ENCODE results near the gene NELL2.
"Not testable (repeated sequence)": the region's sequence is repeated elsewhere in the genome, so short reads cannot be mapped to it uniquely, and the experiment has no call there.

NELL2 gene

DNA sequence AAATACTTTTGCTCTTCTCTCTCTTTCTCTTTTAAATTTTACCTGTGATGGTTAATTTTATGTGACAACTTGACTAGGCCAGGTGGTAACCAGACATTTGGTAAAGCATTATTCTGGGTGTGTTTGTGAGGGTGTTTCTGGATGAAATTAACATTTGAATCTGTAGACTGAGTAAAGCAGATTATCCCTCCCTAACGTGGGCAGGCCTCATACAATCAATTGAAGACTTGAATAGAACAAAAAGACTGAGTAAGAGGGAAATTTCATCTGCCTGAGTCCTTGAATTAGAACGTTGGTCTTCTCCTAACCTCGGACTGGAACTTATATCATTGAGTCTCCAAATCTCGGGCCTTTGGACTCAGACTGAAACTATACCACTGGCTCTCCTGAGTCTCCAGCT lies 182.1 kb downstream of the NELL2 start:
- no peak for DNase-seq (ENCODE audit: low spot score)

DNA sequence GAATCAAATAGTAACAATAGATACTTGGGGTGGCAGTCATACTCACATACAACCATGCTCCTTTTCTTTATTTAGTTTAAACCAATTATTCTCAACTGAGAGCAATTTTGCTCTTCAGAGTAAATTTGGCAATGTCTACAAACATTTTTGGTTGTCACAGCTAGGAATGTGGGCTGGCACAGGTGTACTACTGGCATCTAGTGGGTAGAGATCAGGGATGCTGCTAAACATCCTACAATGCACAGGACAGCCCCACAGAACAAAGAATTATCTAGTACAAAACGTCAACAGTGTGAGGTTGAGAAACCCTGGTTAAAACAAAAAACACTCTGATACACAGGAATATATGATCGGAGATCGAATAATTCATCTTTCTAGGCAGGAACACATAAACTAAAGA lies 186.5 kb downstream of the NELL2 start:
- no peak for DNase-seq (ENCODE audit: low spot score)

DNA sequence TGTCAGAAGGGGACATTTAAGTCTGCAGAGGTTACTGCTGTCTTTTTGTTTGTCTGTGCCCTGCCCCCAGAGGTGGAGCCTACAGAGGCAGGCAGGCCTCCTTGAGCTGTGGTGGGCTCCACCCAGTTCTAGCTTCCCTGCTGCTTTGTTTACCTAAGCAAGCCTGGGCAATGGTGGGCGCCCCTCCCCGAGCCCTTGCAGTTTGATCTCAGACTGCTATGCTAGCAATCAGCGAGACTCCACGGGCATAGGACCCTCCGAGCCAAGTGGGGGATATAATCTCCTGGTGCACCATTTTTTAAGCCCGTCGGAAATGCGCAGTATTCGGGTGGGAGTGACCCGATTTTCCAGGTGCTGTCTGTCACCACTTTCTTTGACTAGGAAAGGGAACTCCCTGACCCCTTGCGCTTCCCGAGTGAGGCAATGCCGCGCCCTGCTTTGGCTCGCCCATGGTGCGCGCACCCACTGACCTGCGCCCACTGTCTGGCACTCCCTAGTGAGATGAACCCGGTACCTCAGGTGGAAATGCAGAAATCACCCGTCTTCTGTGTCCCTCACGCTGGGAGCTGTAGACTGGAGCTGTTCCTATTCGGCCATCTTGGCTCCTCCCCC lies 189.2 kb downstream of the NELL2 start:
- DNase-seq (ENCODE audit: low spot score), result not testable (repeated sequence)

DNA sequence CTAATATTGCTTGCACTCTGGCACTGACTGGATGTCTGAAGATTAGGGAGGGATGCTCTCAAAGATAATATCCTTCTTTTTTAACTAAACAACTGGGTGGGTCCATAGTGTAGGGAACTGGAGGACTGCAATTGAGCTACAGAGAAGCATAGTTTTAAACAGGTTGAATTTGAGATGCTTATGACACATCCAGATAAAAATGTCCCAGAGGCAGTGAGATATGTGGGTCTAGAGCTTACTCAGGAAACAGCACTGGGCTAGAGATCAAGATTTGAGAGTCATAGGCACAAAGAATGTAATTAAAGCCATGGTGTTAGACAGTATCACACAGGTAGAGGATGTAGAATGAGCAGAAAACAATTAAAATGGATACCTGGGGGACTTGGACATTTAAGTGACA lies 198.4 kb downstream of the NELL2 start:
- DNase-seq (ENCODE audit: low spot score), result no peak

DNA sequence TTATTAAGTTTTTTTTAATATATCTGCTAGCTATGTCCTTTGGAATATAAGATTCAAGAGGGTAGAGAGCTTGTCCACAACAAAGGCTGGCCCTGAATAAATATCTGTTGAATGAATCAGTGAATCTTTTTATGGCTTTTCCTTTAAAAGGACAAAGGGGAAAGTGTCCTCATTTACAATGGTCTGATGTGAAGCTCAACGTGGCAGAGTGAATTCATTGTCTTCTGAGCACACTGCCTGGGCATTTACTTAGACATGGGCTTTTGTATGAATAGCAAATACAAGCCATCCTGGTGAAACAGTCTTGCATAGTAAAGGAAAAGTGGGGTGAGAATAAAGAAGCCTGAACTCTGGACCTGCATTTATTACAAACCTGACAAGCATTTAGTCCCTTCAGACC lies 201.2 kb downstream of the NELL2 start:
- no peak for DNase-seq (ENCODE audit: low spot score)

DNA sequence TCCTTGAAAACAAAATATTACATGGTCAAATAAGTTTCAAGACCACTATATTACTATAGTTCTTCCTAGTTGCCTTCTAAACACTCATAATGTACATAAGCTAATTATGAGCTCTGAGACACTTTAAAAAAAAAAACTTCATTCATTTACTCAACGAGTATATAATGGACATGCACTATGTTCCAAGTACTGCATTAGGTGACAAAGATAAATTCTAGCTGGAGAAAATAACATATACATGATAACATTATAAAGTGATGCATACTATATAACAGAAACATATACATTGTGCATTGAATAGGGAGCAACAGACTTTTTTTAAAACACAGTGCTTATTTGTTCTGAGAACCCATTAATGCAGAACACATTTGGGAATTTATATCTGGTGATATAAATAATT lies 202.3 kb downstream of the NELL2 start:
- DNase-seq (ENCODE audit: low spot score), result no peak

DNA sequence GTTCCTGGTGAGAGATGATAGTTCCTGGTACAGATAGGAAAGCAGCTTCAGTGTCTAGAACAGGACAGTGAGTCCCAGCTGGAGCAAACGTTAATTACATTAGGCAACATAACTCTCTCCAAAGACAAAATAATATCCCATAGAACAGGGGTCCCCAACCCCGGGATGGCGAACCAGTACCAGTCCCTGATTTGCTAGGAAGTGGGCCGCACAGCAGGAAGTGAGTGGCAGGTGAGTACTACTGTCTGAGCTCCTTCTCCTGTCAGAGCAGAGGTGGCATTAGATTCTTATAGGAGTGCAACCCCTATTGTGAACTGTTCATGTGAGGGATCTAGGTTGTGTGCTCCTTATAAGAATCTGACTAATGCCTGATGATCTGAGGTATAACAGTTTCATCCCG lies 204.1 kb downstream of the NELL2 start:
- DNase-seq (ENCODE audit: low spot score), result no peak

DNA sequence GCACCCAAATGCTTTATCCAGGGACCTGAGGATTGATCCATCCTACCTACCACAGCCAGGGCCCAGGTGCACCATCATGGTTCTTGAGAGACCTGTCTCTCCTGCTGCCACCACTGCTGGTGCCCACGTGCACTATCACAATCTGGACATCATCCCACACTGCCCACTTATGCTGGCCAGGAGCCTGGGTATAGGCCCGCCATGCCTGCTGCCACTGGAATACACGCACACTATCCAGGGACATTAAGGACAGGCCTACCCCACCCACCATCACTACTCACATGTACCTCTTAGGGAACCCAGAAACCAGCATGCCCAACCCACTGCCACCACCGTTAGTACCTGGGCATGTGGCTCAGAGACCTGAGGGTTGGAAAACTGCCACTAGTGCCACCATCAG lies 207.7 kb downstream of the NELL2 start:
- no peak for DNase-seq (ENCODE audit: low spot score)

DNA sequence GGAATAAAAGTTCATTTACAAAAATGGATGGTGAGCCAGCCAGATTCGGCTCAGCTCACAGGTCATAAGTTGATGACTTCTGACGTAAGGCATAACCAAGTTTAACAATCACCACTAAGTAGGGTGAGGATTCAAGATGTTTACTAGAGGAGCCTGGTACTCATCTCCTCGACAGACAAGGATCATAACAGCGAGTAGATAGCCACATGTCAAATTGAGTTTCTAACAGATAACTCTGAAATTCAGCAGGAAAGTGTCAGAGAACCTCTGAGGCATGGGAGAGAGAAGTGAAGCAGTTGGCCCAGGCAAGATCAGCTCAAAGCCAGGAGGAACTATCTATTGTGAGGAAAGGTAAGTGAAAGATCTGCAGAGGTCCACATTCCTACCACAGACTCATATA lies 208.7 kb downstream of the NELL2 start:
- DNase-seq (ENCODE audit: low spot score), result no peak

DNA sequence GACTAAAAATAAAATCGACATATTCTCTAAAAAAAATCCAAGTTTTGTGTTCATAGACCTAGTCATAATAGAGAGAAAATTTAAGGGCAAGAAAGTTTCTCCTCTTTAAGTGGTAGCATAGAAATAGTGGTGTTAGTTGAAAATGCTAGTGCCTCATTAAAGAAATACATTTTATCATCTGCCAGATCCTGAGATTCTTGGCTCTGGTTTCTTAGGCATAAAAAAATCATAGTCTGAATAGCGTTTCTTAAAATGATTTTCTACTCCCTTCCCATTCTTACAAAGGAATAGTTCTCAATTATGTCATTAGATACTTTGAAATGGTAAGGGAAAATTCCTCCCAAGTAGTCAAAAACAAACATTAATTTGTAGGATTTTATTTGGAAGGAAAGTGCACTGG lies 212.8 kb downstream of the NELL2 start:
- no peak for DNase-seq (ENCODE audit: low spot score)

DNA sequence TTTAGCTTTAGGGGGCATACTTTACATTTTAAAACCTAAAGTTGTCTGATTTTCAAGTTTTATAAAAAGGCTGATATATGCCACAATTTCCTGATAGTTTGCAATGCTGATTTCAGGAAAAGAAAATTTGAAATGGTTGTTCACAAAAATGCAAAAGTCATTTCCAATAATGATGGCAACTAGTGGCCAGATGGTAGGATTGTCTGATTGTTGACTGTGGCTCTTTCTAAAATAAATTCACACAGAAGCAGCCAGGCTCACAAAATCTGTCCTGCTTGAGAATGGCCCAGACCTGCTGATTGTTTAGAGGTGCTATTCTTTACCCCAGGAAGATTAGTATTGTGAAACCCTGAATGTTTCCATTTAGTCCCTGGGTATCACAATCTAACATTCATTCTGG lies 220.3 kb downstream of the NELL2 start:
- no peak for DNase-seq (ENCODE audit: low spot score)

DNA sequence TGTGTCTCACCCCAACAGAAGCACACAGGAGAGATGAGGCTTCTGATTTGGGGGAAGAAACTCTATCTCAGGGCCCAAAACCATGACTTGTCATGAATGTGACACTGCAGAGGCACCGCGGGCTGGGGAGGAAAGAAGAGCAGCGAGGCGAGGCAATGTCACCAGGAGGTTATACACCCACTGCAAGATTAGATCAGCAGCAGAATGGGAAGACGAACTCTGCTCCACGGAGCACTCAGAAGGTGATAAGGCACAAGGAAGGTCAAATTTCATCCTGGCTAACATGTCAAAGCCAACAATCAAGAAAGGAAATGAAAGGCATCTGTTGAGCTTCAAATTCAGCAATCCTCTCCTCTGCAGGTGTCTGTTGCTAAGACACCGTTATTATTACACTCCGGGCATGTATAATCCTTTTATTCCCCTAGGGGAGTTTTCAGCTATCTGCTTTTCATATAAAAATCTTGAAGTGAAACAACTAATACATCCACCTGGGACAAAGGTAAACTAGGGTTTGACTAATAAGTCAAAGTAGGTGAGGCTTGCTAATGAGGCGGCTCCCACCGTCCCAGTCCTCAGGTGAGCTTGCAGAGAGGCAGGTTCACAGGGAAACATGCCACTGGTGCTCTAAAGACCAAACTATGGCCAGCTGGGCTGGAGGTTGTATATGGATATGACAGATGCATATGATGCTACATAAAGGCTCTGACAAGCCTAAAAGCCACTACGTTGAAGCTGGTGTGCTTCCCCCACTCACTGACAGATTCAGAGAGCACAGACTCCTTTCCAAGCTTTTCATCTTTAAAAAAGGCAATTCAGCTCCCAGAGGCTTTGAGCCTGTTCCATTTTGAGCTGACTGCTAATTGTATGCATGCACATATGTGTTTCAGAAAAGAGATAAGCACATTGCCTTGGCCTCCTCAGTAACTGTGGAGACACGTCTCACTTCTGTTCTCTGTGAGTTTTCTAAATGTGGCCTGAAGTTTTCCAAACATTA lies 221.2 kb downstream of the NELL2 start:
- DNase-seq (ENCODE audit: low spot score), result no peak

DNA sequence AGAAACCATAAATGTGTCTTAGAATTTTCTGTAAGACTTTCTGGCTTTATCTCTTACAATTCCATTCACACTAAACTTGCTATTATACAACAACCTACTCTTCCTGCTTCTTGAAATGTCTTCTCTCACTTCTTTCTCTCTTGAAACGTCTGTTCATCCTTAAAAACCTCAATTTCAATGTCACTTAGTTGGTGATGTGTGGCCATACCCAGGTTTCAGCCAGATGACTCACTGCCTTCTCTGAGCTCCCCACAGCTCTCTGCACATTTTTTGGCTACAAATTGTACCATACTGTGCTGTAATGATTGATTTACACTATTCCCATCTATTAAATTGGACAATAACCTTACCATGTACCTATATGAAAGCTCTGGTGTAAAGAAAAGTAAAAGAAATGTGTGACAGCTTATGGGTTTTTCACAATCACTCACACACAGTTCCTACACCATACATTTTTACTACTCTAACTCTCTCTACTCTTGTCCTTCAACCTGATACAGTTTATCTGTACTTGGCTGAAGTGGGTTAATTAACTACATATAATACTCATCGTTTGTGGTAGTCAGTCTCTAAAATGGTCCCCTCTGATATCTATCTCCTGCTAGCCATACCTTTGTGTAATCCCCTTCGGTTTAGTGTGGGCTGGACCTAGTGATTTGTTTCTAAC lies 222.1 kb downstream of the NELL2 start:
- no peak for DNase-seq (ENCODE audit: low spot score)

DNA sequence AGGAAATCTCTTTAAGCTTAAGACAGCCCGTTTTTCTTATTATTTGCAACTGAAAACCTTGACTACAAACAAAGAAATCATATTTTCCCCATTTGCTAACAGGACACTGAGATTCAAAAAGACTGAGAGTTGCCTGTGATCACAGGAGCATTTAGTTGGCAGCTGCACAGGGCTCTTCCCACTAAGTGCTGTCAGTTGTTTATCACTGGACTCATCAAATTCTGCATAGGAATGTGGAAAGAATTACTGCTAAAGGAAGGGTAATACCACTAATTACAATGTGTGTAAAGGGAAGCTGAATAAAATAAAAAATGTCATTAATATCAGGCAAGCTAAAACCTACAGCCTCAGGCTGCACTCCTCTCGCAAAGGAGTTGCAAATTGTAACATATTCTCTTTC lies 226.4 kb downstream of the NELL2 start:
- DNase-seq (ENCODE audit: low spot score), result no peak

DNA sequence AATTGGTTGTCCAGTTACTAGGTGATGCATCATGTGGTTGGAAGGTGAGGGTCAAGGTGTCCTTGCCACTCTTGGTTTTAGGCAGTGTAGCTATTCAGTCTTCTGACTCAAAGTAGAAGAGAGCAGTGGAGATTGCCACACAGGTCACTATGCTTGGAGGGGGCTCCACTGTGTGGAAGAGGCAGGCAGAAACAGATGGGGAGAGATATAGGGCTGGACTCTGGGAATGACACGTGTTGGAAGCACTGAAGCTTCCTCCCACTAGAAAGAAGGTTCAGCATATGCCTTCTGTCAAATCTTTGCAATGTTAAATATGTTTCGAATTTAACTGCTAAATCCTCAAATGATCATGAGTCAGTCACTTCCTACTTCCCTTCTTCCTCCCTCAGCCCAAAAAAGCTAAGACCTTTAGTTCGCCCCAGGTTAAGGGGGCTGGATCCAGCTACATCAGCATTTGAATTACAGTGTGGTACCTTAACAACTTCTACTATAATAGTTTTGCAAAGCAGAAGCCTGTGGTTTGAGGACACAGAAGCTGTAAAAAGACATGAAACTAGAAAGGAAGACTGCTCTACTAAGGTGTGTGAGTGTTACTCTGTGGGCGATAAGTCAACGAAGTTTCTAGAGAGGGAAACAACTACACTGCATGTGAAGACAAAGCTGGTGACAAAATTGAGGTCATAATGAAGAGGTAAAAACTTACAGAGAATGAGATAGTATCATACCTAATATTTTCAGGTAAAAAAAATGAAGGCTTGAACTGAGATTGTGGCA lies 228.0 kb downstream of the NELL2 start:
- no peak for DNase-seq (ENCODE audit: low spot score)

DNA sequence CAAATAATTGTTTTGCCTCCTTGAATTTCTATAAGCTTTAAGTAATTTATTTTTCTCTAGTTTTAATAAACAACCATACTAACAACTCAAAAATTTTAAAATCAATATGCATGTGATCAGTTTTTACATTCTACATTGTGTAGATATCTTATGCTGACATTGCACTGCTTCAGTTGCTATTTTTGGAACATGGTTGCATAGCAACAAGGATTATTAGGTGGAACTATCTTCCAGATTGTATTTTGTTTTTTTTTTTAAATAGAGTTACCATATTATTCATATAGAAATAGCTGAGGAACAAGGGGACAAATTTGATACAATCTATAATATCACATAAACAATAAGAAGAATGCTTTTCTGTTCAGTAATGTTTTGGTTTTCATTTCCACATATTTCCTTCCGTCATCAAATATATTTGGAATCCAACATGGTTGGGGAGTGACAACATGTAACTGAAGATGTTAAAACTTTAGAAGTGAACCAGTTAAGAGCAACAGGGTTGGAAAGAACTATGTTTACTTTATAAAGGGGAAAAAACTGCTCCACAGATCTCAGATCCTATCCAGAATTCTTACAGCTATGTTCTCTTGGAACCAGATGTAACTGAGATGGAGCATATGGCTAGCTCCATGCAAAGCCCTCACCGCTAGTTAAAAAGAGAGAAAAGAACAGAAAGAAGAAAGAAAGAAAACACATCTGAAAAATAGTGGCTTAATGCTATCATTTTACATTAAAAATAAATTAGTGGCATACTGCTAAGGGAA lies 235.5 kb downstream of the NELL2 start:
- DNase-seq (ENCODE audit: low spot score), result no peak

DNA sequence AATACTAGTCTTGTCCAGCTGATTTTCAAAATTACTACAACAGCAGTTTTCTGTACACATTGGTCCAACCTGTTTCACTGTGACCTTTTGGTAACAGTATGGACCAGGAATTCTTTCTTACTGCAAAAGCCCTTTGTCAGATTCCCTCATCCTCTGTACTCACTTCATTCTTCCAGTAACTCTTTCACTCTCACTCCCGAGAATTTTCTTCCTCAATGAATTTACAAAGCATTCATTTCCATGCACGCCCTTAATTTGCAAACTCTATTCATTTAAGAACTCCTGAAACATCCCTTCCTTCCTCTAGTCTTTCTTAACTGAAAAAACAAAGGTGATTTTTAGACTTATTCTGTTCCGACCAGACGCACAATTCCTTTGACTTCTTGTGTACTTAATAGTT lies 238.2 kb downstream of the NELL2 start:
- DNase-seq (ENCODE audit: low spot score), result no peak

DNA sequence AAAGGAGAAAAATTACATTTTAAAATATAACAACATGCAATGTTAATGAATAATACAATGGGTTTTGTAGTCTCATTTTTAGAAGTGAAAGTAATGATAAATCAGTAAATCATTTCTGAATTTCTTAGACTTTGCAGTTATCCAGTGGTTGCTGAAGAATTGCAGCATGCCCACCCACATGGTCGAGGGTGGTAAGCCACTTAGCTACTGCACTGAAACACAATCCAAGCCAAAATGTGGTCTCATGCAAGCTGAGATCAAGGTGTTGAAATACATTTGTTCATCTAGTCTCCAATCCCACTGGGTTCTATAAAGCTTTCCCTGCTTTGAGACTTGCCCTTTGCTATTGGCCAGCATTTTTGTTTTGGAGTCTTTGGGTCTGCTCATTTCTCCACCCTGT lies 247.9 kb downstream of the NELL2 start:
- no peak for DNase-seq (ENCODE audit: low spot score)

DNA sequence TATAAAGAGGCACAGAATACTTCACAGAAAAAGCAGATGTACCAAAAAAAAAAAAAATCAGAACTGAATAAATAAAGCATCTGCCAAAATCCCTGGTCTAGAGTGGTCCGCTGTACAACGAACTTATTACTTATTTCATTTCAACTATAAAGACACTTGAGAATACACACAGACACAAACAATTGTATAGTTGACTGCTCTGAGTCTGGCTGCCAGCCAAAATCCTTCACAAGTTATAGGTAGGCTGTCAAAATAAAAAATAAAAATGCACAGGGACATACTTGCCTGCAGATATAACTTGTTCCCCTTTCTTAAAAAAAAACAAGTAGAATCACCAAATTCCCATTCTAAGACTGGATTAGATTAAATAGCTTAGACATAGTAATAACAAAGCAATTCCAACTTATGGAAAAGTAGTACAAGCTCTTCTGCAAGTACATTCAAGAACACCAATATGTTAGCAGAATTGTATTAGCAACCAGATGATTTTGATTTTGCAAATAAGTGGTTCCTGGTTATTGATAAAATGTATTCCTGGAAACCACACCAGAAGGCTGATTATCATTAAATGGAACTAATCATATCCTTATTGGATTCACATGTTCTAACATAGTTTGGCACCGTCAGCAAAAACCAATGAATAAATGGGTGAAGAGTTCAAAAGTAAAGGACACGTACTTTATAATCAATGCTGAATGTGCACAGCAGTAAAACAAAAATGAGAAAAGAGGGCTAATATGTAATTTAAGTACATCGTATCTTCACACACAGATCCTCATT lies 248.5 kb downstream of the NELL2 start:
- no peak for DNase-seq (ENCODE audit: low spot score)

DNA sequence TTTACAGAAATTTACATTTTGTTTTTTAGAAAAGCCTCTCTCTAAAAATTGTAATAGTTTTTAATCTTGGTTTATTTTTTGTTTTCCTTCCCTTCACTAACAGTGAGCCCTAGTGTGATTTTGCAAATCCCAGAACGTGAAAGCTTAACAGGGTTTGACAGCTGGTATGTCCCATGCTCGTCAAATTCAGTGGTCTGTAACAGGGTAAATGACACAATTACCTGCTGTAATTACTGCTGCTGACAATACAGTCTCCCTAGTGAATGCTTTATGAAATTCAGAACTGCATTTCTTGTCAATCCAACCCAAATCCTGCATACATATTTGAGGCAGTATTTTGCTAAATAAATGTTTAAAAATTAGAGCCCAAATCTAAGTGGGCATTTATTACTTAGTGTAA lies 249.2 kb downstream of the NELL2 start:
- no peak for DNase-seq (ENCODE audit: low spot score)

DNA sequence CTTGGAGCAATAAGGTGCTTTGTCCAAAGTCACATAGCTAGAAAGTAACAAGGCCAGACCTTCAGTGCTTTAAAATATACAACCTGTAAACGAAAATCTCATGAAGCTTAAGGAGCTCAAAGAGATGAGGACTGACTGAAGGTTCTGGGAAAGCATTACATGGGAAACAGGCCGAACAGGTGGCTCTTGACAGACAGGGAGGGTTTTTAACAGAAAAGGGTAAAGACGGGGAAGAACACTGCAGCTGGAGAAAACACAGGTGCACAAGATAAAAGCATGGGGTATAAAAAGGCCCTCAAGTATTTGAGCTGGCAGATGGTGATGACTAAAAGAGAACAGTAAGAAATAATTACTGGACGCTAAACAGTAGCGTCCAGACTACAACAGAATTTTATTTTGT lies 257.2 kb downstream of the NELL2 start:
- no peak for DNase-seq (ENCODE audit: low spot score)
